MM.1S (cell line): Measurements from ENCODE around the gene COL27A1.
"Not testable (repeated sequence)": the region's sequence is repeated elsewhere in the genome, so short reads cannot be mapped to it uniquely, and the experiment has no call there.

ENCODE experiments used
- DNase-seq: peaks from one replicate; pipeline ENCODE4 v3.0.0-alpha.2; 2015
- H2AFZ ChIP-seq: fragments of 300-600 bp; sonication (generic); 2 replicates; pipeline ENCODE4 v1.6.0; 2016; ENCODE audit warnings: antibody characterized with exemption, low read length
- H3F3A ChIP-seq: fragments of 300-600 bp; sonication (generic); 2 replicates; pipeline ENCODE4 v1.6.1; 2016; ENCODE audit warnings: mild to moderate bottlenecking, antibody characterized with exemption, low read length, moderate library complexity, mixed read lengths; ENCODE audit not compliant: insufficient read depth
- H3K27ac ChIP-seq: fragments of 300-600 bp; sonication (generic); 2 replicates; pipeline ENCODE4 v1.5.1; 2016; ENCODE audit warnings: mild to moderate bottlenecking, low read length
- H3K27me3 ChIP-seq: fragments of 300-600 bp; sonication (generic); replicated peaks from 2 replicates; pipeline ENCODE4 v1.6.0; 2016; ENCODE audit warnings: low read length; ENCODE audit not compliant: insufficient read depth
- H3K36me3 ChIP-seq: fragments of 300-600 bp; sonication (generic); replicated peaks from 2 replicates; pipeline ENCODE4 v1.6.1; 2016; ENCODE audit warnings: mild to moderate bottlenecking, low read length, mixed read lengths; ENCODE audit not compliant: insufficient read depth
- H3K4me1 ChIP-seq: fragments of 300-600 bp; sonication (generic); 2 replicates; pipeline ENCODE4 v1.6.1; 2016; ENCODE audit warnings: low read length, mixed read lengths
- H3K4me2 ChIP-seq: fragments of 300-600 bp; sonication (generic); 2 replicates; pipeline ENCODE4 v1.6.0; 2016; ENCODE audit warnings: low read depth, low read length
- H3K4me3 ChIP-seq: fragments of 300-600 bp; sonication (generic); 2 replicates; pipeline ENCODE4 v1.5.1; 2016; ENCODE audit warnings: low read length, mixed read lengths
- H3K79me2 ChIP-seq: fragments of 300-600 bp; sonication (generic); 2 replicates; pipeline ENCODE4 v1.6.1; 2016; ENCODE audit warnings: mixed run types, low read length, mixed read lengths
- H3K9ac ChIP-seq: fragments of 300-600 bp; sonication (generic); 2 replicates; pipeline ENCODE4 v1.6.1; 2016; ENCODE audit warnings: low read length, mixed read lengths
- H3K9me2 ChIP-seq: fragments of 300-600 bp; sonication (generic); replicated peaks from 2 replicates; pipeline ENCODE4 v1.6.1; 2016; ENCODE audit warnings: mild to moderate bottlenecking, low read length, mixed read lengths; ENCODE audit not compliant: insufficient read depth
- H3K9me3 ChIP-seq: fragments of 300-600 bp; sonication (generic); replicated peaks from 2 replicates; pipeline ENCODE4 v1.6.1; 2016; ENCODE audit warnings: mild to moderate bottlenecking, low read length, mixed read lengths; ENCODE audit not compliant: insufficient read depth
- H4K20me1 ChIP-seq: fragments of 300-600 bp; sonication (generic); 2 replicates; pipeline ENCODE4 v1.6.1; 2016; ENCODE audit warnings: mild to moderate bottlenecking, low read length, moderate library complexity, mixed read lengths; ENCODE audit not compliant: insufficient read depth
- CTCF ChIP-seq: fragments of 300-600 bp; sonication (generic); IDR thresholded peaks from 2 replicates; pipeline ENCODE4 v1.5.1; 2016; ENCODE audit warnings: antibody characterized with exemption, low read length, mixed read lengths
- EZH2 ChIP-seq: fragments of 300-600 bp; sonication (generic); optimal IDR thresholded peaks from 2 replicates; pipeline ENCODE3; 2017; ENCODE audit warnings: low read depth, mild to moderate bottlenecking, antibody characterized with exemption, low read length, mixed read lengths
- EZH2phosphoT487 ChIP-seq: fragments of 300-600 bp; sonication (generic); IDR thresholded peaks from 2 replicates; pipeline ENCODE4 v1.6.1; 2018; ENCODE audit warnings: antibody characterized with exemption, low read length

COL27A1 gene

GRCh38 chr9:114323849-114324248 lies 168.5 kb downstream of the COL27A1 start:
- not testable (repeated sequence) for H3K4me1 ChIP-seq, DNase-seq, H2AFZ ChIP-seq, H3K9me2 ChIP-seq, H3K27ac ChIP-seq, H3K9me3 ChIP-seq, H3K9ac ChIP-seq, H3K27me3 ChIP-seq, H3K79me2 ChIP-seq, H3K36me3 ChIP-seq, H3K4me3 ChIP-seq, H3F3A ChIP-seq, H3K4me2 ChIP-seq, H4K20me1 ChIP-seq

GRCh38 chr9:114324492-114324891 lies 169.2 kb downstream of the COL27A1 start:
- no peak overlapping the region for H3K4me2 ChIP-seq
- no peak overlapping the region for H2AFZ ChIP-seq
- H3K4me1 ChIP-seq: no peaks in the 10 kb centered on the region
- H3K4me3 ChIP-seq: no peak overlapping the region
- H3K9me2 ChIP-seq: no peaks in the 10 kb centered on the region
- H3K79me2 ChIP-seq: no peaks in the 10 kb centered on the region
- no peak for DNase-seq
- no peak overlapping the region for H3K9ac ChIP-seq
- H3K27ac ChIP-seq: no peak overlapping the region
- H3K36me3 ChIP-seq: no peaks in the 10 kb centered on the region
- no peaks in the 10 kb centered on the region for H3F3A ChIP-seq
- H4K20me1 ChIP-seq: no peaks in the 10 kb centered on the region
- no peaks in the 10 kb centered on the region for H3K27me3 ChIP-seq
- H3K9me3 ChIP-seq: no peaks in the 10 kb centered on the region
- TF ChIP-seq CTCF (no peak), EZH2 (no peak), EZH2phosphoT487 (no peak)

GRCh38 chr9:114324965-114325364 lies 169.6 kb downstream of the COL27A1 start:
- H3K27me3 ChIP-seq, H2AFZ ChIP-seq, H3K9ac ChIP-seq, H3K9me2 ChIP-seq, H3K4me3 ChIP-seq, H3F3A ChIP-seq, H3K4me1 ChIP-seq, H3K4me2 ChIP-seq, H3K9me3 ChIP-seq, DNase-seq, H3K36me3 ChIP-seq, H3K27ac ChIP-seq, H4K20me1 ChIP-seq, H3K79me2 ChIP-seq: not testable (repeated sequence)

- H3K27me3 ChIP-seq, DNase-seq, H4K20me1 ChIP-seq, H3K27ac ChIP-seq, H3K4me1 ChIP-seq, H3K4me3 ChIP-seq, H2AFZ ChIP-seq, H3K9ac ChIP-seq, H3K36me3 ChIP-seq, H3K9me2 ChIP-seq, H3F3A ChIP-seq, H3K79me2 ChIP-seq, H3K4me2 ChIP-seq, H3K9me3 ChIP-seq: not testable (repeated sequence)
Measured at GRCh38 chr9:114325684-114326254, 170.4 kb downstream of the COL27A1 start.

- H3K9me3 ChIP-seq: no peaks in the 10 kb centered on the region
- no peak overlapping the region for H3K4me2 ChIP-seq
- no peak for TF ChIP-seq EZH2
- no peak for TF ChIP-seq CTCF
- TF ChIP-seq EZH2phosphoT487: no peak
- H3K9ac ChIP-seq: no peak overlapping the region
- H4K20me1 ChIP-seq: no peaks in the 10 kb centered on the region
- H3F3A ChIP-seq: no peaks in the 10 kb centered on the region
- no peak overlapping the region for H3K4me3 ChIP-seq
- H3K79me2 ChIP-seq: no peaks in the 10 kb centered on the region
- H3K36me3 ChIP-seq: no peaks in the 10 kb centered on the region
- H3K9me2 ChIP-seq: no peaks in the 10 kb centered on the region
- H3K27me3 ChIP-seq: no peaks in the 10 kb centered on the region
- no peak overlapping the region for H2AFZ ChIP-seq
- DNase-seq: no peak
- no peak overlapping the region for H3K27ac ChIP-seq
- no peaks in the 10 kb centered on the region for H3K4me1 ChIP-seq
Measured at GRCh38 chr9:114327749-114328148, 172.4 kb downstream of the COL27A1 start.

GRCh38 chr9:114328357-114328820 lies 173.1 kb downstream of the COL27A1 start:
- not testable (repeated sequence) for H3K79me2 ChIP-seq, H3F3A ChIP-seq, DNase-seq, H3K4me1 ChIP-seq, H3K4me2 ChIP-seq, H3K27ac ChIP-seq, H3K4me3 ChIP-seq, H3K36me3 ChIP-seq, H2AFZ ChIP-seq, H3K27me3 ChIP-seq, H4K20me1 ChIP-seq, H3K9me2 ChIP-seq, H3K9me3 ChIP-seq, H3K9ac ChIP-seq
